GM19438 (cell line): ENCODE data around the gene LAMA3.

Experiments used
- ATAC-seq: cut with Tn5 transposase; IDR thresholded peaks from one replicate; pipeline ENCODE4 v1.9.1; 2021; ENCODE audit warnings: low read depth; ENCODE audit not compliant: unreplicated experiment

LAMA3 gene

DNA sequence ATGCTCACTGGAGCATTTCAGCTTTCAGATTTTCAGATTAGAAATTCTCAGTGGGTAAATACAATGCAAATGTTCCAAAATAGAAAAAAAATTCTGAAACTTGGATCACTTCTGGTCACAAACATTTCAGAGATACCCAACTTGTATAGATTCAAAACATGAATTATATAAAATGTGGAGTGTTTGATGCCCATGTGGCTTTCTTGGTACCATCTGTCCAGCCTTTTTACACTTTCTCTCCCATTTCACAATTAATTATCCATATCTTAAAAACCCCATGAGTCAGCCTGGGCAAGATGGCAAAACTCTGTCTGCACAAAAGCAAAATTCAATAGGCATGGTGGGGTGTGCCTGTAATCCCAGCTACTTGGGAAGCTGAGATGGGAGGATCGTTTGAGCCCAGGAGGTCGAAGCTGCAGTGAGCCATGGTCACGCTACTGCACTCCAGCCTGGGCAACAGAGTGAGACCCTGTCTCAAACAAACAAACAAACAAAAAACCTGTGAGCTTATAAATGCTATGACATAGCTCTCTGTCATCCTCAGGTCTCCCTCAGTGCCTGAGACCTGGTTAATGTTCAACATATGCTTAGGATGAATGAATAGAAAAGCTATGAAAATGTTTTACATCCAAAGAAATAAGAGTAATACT, 179.0 kb downstream of the LAMA3 start:
- ATAC-seq, result no peak

DNA sequence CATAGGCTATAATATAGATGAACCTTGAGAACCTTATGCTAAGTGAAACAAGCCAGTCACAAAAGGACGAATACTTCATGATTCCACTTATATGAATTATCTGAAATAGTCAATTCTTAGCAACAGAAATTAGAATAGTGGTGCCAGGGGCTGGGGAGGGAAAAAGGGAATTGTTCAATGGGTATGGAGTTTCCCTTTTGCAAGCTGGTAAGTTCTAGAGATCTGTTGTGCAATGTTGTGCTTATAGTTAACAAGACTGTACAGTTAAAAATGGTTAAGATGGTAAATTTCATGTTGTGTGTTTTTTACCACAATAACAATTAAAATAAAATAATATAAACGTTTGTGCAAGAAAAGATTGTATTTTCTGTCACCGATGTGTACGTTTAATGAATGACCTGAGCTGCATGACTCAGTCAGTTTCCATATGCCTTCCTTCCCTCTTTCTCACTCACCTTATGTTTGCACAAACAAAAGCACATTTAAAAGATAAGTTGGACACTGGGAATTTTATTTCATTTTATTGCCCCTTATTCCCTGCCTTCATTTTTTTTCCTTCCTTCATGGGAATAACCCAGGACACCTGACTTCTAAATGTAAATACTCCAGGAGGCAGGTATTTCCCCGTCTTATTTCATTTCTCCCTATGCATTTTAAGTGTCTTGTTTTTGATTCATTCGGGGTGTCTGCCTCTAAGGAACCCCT, 181.6 kb downstream of the LAMA3 start:
- ATAC-seq, result no peak

DNA sequence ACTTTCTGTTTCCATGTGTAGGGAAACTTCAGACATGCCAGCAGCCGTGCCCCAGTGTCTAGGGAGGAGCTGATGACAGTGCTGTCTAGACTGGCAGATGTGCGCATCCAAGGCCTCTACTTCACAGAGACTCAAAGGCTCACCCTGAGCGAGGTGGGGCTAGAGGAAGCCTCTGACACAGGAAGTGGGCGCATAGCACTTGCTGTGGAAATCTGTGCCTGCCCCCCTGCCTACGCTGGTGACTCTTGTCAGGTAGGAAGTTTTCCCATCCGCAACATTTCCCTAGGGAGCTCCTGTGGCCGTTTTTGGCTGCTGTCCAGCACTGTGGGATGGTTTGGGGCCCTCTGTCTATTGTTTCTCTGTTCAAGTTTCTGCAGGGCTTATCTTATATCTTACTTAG, 182.2 kb downstream of the LAMA3 start:
- ATAC-seq, result peak; percentile 86

DNA sequence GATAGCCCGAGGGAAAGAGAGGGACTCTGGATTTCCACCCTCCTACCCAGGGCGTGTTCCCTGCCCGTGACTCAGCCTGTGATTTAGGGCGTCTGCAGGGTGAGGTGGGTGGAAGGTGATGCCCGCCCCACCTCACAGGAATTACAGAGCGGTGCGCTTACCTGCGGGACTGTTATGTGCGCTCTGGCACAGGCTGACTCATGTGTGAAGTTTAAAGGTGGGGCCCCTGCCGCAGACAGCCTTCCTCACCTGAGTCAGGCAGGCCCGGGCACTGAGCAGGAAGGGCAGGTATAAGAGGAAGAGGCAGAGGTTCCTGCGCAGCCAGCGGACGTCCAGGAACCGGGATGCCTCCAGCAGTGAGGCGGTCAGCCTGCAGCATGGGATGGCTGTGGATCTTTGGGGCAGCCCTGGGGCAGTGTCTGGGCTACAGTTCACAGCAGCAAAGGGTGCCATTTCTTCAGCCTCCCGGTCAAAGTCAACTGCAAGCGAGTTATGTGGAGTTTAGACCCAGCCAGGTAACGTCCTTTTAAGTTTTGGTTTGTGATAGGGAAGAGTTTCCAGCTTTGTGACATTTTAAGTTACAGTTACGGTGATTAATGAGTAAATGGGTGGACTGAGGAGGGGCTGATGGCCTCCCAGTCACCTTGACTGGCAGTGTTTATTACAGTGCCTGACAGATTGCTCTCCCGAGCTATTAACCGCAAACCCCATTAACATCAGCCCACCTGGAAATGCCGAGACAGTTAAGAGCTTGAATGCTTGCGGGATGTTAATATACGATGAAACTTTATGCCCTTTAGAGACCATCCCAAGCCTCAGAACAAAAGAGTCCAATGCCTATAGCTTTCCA, 183.7 kb downstream of the LAMA3 start:
- ATAC-seq, result no peak

DNA sequence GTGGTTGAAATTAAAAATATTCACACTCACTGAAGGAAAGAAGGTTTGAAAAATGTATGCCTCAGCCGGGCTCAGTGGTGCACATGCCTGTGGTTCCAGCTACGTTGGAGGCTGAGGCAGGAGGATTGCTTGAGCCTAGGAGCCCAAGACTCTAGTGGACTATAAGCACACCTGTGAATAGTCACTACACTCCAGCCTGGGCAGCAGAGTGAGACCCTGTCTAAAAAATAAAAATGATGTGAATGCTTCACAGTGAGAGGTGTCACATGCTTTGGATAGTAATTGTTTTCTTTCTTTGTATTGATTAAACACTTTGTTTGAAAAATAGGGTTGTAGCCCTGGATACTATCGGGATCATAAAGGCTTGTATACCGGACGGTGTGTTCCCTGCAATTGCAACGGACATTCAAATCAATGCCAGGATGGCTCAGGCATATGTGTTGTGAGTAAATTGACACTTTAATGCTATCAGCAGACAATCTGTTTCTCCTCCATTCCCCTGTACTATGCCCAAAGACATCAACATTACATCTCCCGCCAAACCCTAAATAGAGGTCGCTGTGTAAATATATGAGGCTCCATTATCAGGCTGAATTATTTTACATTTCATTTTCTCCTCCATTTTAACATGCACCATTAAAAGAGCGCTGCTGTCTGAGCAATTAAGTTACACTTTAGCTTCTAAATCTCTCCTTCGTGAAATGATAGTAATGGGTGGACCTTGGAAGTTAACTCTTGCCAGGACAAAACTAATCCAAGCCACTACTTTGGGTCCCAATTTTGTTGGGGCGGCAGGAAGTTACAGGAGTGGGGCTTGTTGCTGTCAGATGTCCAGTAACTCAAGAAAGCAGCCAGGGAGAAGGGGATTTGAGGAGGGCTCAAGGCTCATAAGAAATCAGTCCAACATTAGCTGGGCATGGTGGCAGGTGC, 187.0 kb downstream of the LAMA3 start:
- no peak for ATAC-seq

DNA sequence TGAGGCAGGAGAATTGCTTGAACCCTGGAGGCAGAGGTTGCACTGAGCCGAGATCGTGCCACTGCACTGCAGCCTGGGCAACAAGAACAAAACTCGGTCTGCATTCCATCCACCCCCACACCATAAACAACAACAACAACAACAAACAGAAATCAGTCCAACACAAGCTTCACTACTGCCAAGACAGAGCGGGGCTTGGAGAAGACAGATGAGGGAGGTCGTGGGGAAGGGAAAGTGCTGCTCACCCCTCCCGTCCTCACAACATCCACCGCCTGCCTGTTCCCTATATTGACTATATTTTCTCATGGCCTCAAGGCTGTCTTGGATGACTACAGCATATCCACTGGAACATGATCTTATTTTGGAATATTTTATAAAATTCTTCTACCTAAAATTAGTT, 187.7 kb downstream of the LAMA3 start:
- ATAC-seq, result no peak

DNA sequence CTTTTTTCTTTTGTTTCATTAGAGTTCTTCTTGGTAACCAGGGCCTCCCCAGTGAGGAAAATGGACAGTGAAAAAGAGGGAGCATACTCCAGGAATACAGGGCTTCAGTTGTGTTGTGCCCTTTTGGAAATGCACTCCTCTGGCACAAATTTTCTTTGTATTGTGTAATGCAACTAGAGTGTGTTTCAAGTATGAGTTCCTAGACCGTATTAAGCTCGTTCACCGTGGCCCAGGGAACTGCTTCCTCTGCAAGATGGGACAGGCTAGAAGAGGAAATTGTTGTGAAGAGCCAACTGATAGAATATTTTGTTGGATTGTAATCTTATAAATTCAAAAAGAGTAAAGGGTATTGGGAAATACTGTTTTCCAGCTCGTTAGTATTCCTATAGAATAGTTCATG, 188.1 kb downstream of the LAMA3 start:
- no peak for ATAC-seq

DNA sequence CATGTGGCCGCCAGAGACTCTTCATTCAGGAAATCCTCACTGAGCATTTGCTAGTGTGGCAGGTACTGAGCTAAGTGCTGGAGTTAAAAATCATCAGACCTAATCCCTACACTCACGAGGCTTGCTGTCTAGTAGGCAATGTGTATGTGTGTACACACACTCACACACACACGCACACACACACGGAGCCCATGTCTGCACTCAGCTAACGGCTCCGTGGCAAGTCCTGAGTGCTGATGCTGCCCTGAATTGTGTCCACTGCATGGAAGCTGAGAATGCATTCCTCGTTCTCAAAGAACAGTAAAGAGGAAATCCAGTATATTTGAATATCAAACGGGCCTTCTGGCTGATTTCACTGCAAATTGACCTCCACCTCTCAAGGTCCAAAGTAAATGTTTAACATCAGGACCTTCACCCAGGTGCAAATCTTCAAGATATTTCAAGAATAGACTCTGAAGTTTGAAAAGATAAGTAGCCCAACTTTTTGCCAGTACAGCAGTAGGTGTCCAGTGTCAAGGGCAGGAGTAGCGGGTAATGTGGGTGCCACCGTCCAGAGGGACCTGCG, 189.2 kb downstream of the LAMA3 start:
- no peak for ATAC-seq

DNA sequence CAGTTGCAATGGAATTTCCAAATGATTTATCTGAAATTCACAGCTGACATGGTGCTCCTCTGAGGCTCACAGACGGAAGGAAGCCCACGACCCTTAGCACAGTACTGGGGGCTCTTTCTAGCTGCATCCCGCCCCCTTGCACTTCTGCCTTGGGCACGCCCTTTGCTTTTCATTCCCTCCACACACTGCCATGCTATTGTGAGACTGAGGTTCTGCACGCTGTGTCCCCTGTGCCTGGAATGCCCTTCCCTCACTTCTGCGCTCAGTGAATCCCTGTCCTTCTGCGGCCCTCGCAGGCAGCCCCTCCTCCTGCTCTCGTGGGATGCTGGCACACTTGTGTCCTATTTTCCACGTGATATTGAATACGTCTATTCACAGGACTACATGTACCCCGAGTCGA, 189.9 kb downstream of the LAMA3 start:
- ATAC-seq, result no peak

DNA sequence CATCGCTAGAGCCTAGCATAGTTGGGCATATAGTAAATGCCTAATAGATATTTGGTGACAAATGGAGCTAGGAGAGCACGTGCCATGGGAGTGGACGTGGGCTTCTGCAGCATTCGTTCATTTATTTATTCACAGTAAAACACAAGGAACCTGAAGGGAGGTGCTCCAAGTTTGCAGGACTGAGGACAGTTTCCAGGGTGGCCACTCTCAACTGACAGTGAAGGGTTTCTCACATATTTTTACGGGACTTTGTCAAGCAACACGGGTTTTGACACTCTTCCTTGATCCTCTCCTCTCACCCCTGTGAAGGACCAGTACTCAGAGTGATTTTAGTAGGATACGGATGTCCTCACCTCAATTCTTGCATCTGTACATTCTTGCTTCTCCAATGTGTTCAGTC, 190.3 kb downstream of the LAMA3 start:
- no peak for ATAC-seq

DNA sequence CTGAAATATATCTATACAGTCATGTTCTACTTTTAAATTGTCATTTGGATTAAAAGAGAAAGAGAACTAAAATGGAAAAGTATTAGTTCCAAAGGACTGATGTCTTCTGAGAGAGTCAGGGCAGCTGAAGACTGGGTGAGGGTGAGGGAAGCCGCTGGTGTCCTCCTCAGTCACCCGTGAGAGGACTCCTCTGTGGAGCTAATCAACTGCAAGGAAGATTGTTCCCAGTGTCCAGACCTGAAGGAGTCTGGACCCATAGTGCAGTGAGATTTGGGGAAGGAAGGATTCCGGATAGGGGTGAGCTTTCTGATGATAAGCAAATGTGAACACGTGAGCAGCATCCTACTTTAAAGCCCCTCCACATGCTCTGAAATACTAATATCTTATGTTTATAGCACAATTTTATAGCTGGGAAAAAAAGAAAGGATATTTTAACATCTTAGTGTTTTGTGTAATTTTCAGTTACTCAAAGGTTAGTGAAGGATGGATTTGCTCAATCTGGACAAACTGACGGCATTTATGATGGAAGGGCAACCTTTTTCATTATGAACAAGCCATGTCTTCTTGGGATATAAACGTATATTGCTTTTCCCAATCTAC, 190.8 kb downstream of the LAMA3 start:
- no peak for ATAC-seq

DNA sequence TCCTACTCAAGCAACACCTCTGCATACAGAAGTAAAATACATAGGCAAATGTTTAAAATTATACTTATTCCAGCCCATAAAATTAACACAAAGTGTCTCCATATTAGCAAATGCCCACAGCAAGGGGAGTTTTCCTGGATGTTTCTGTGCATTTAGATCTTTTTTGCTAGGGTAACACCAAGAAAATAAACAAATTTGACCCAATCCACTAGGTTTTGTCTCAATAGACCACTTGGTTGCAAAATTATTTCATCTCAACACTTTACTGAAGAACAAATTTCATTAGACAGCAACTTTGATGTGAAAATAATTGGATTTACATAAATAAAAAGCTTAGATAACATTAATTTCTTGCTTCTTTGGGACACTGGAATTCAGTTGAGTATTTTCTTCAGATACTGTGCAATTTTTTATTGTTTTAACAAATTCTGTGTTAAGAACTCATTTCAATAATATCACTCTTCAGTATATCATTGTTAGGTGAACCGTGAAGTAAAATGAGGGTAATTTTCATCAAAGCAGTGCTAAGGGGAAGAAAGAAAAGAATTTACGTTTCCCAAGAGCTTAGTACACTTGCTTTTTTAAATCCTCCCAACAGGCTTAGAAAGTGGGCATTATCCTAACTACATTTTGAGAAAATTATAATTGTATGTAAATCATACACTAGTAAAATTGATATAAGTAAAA, 191.8 kb downstream of the LAMA3 start:
- no peak for ATAC-seq

DNA sequence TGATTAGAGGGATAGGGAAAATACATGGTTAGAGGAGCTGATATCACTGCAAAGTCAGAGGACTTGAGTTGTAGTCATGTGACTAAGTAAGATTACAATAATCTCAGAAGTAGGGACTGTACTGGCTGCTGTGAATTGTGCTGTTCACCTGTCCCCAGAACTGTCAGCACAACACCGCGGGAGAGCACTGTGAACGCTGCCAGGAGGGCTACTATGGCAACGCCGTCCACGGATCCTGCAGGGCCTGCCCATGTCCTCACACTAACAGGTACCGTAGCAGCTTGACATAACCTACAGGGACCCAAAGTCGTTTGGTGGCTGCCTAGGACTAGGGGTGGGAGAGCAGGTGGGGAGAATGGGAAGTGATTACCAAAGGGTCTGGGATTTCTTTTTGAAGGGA, 192.5 kb downstream of the LAMA3 start:
- no peak for ATAC-seq

DNA sequence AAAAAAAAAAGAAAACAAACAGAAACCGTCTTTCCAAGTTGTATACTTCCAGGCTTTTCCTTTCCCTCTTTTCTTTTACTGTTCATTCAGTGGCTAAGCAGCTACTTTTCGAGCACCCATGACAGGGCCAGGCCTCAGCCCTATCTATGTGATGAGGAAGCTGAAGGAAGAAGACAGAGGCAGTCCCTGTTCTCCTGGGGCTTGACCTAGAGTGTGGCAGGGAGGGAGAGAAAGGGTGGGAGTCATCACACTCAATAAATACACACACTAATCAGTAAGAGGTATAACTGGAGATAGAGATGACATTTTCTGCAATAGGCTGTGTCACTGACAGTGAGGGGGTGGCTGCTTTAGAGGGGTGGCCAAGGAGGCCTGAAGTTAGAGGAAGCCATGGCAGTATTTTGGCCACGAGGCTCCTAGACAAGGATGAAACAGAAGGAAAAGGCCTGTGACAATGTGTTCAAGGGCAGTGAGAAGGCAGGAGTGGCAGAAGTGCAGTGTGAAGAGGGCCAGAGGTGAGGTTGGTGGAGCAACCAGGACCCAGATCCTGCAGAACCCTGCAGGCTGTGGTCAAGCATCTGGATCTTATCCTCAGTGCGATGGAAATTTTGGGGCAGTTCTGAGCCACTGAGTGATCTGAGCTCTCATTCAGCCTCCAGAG, 193.5 kb downstream of the LAMA3 start:
- no peak for ATAC-seq

DNA sequence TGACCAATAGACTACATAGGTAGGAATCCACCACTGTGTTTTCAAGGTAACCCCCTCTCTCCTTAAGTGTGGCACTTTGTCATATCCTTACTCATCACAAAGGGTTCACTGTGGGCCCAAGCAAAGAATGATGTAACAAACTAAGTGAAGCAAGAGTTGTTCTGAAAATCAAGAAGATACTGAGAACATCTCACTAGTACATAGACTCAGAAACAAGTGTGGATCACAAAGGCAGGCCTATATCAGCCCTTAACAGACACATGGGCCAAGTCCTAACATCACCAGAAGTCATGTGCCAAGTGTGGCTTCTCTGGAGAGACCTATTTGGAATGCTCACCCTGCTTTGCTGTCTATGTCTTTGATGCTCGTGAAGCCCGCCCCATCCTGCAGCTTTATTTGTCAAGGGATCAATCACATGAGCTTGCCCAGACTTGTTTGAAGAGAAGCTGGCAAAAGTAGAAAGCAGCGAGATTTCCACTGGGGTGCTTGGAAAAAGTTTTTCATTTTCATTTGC, 194.1 kb downstream of the LAMA3 start:
- no peak for ATAC-seq

DNA sequence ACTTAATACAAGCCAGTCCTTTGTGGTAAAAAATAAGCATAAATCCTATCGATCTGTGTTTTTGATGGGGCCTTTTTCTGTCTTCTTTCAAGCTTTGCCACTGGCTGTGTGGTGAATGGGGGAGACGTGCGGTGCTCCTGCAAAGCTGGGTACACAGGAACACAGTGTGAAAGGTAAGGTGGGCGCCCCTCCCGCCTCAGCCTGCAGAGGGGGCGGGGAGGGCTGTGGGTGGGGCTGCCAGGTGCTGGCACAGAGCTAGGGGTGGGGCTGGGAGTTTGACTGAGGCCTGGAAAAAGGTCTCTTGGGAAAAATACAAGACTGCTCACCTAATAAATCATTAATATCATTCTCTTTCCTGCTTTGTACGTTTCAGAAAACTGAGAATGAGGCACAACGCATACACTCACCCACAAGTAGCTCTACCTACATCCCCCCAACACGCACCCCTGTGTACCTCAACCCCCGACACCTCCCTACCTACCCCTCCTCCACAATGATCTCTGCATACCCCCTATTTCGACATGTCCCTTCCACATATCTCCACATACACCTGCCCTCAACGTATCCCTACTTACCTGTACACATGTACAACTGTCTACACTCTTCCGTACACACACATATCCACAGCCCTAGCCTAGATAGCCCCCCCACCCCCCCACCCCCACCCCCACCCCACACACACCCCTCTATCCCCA, 195.6 kb downstream of the LAMA3 start:
- no peak for ATAC-seq

DNA sequence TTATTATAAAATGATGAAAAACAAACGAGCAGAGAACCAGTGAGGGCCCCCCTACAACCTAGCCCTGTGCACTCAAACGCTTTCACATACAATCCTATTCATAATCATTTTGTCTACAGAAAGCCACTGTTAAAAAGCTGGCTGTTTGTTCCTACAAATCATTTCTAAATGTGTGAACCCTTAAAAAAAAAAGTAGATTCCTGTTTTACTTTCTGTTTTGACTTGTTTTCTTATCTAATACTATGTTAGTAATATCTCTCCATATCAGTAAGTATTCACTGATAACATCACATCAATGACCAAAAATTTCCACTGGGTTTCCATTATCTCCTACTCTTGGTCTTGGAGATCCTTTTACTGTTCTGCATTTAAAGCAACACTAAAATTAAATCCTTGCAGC, 196.5 kb downstream of the LAMA3 start:
- no peak for ATAC-seq

DNA sequence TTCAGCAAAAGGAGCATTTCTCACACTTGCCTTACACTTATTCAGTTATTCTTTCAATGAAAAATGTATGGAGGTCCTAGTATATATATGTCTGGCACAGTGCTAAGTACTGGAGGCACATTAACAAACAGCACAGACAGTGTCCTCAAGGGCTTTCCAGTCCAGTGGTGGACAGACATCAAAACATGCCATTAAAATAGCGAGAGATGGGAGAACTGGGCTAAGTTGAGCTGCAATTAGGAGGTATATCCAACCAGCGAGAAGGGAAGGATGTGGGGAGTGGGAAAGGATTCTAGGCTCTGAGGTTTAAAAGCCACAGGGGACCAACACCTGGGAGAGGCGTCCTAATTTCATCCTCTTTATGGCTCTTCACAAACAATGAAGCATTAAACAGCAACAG, 197.8 kb downstream of the LAMA3 start:
- ATAC-seq, result no peak
